GM19324 (cell line): ENCODE measurements around the gene CEP85L.
A peak's percentile ranks its signal among the peaks of the same experiment; 100 is the strongest.

Experiments used
- ATAC-seq: cut with Tn5 transposase; IDR thresholded peaks from one replicate; pipeline ENCODE4 v1.9.1; 2021; ENCODE audit warnings: mild to moderate bottlenecking, moderate library complexity; ENCODE audit not compliant: unreplicated experiment, low FRiP score

The CEP85L gene

GRCh38 chr6:118630923-118631322 lies 20.5 kb downstream of the CEP85L start:
- ATAC-seq, result no peak

DNA sequence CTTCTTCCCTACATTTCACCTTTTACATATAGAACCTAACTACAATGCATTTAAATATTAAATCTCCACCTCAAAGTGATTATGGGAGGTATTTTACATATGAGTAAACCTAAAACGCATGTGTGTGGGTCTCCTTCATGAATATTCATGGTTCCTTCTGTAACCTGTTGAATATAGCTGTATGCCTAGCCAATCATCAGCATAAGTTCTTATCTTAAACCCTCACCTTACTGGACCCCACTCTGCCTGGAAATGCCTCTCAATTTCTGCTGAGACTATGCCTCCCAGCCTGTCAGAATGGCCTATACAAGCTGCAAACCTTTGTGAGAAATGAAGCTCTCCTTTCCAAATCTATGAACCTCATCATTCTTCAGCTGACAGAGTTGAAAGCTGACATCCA lies 21.3 kb downstream of the CEP85L start:
- ATAC-seq, result no peak

- ATAC-seq, result no peak
Measured at GRCh38 chr6:118627724-118628123, 23.7 kb downstream of the CEP85L start.

DNA sequence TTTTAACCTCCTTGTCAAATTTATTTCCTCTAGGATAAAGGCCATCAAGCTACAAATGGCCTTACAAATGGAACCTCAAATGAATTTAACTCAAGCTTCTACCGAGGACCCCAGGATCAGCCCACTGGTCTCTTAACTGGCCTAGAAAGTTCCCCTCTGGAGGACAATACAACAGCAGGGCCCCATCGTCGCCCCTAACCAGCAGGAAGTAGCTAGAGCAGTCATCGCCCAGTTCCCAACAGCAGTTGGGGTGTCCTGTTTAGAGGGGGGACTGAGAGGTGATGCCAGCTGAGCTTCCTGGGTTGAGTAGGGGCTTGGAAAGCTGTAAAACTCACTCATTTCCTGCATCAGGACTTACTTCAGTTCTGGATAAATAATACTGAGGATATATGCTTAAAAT lies 25.6 kb downstream of the CEP85L start:
- ATAC-seq, result no peak

DNA sequence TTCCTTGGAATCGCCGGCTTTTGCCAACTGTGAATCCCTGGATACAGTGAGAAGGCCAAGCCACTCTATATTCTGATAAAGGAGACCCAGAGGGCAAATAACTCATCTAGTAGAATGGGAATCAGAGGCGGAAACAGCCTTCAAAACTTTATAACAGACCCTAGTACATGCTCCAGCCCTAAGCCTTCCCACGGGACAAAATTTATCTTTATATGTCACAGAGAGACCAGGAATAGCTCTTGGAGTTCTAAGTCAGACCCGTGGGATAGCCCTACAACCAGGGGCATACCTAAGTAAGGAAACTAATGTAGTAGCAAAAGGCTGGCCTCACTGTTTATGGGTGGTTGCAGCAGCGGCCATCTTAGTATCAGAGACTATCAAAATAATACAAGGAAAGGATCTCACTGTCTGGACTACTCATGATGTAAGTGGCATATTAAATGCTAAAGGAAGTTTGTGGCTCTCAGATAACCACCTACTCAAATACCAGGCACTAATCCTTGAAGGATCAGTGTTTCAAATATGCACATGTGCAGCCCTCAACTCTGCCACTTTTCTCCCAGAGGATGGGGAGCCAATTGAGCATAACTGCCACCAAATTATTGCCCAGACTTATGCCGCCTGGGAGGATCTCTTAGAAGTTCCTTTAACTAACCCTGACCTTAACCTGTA lies 29.5 kb downstream of the CEP85L start:
- no peak for ATAC-seq

GRCh38 chr6:118620202-118620601 lies 31.2 kb downstream of the CEP85L start:
- no peak for ATAC-seq

DNA sequence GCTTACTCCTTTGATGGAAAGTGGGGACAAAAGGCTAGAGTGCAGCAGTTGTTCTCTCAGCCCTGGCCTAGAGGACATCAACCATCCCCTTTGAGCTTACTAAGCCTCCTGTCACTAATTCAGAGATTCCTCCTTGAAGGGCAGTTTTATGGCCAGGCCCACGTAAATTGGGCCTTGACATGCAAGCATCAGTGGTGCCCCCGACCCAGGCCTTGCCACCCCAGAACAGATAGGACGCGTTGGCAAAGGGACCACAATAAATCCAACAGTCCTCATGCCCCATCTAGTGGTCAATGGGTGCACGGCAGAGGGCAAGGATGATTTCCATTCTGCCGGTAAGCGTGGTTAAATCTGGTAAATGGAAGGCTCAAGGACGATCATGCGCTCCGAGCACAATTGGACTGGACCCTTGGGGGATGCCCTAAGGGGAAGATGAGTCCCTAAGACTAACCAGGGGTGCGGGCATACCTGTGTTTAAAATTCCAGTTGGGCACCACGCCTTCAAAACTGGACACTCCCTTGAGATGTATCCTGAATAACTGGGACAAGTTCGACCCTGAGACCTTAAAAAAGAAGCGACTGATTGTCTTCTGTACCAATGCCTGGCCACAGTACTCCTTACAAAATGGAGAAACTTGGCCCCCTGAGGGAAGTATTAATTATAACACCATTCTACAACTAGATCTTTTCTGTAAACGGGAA lies 32.6 kb downstream of the CEP85L start:
- ATAC-seq, result peak; percentile 80

GRCh38 chr6:118617417-118617816 lies 34.0 kb downstream of the CEP85L start:
- ATAC-seq, result no peak

DNA sequence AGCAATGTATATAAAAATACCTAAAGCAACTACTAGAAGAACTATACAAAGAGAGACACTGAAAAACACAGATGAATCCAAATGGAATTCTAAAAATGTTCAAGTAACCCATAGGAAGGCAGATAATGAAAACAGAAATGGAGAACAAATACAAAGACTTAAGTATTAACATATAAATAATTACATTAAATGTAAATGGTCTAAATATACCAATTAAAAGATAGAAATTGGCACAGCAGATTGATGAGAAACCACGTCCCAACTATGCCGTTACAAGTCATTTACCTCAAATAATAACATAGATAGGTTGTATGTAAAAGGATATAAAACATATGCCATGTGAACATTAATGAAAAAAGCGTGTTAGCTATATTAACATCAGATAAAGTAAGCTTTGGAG lies 40.1 kb downstream of the CEP85L start:
- ATAC-seq, result no peak

- ATAC-seq, result no peak
Measured at GRCh38 chr6:118606858-118607257, 44.5 kb downstream of the CEP85L start.

- no peak for ATAC-seq
Measured at GRCh38 chr6:118606268-118606667, 45.1 kb downstream of the CEP85L start.

DNA sequence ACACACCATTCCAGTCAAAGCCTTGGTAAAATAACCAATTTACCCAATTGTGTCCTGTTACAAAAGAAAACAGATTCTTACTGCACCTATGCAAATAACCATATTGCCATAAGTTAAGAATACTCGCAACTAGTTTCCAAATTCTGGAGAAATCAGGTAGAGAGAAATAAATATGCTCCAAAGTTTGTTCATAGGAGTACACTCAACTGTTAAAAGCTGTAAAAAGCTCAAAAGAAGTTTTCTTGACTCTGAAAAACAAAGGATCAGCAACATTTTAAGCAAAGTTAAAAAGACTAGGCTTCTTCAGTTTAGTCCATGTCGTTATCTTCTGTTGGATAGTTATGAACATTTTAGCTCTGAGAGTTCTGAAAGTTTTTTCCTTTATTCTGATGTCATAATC lies 48.0 kb downstream of the CEP85L start:
- no peak for ATAC-seq

DNA sequence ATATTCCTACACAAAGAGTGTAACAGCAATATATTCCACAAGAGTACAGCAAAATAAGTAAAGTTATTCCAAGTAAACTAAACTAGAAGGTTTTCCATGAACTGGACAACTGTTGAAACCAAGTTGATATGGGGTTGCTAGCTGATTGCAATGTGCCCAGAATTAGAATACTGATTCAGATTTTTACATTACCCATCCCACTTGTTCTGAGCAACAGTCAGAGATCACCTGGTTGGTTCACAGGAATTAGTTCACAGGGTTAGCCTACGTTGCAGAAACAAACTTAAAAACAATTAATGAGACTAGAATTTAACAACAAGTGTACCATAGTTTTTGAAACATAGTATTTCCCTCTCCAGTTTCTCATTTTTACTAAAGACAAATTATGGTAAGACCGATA lies 49.1 kb downstream of the CEP85L start:
- no peak for ATAC-seq

- no peak for ATAC-seq
Measured at GRCh38 chr6:118598324-118598723, 53.1 kb downstream of the CEP85L start.

DNA sequence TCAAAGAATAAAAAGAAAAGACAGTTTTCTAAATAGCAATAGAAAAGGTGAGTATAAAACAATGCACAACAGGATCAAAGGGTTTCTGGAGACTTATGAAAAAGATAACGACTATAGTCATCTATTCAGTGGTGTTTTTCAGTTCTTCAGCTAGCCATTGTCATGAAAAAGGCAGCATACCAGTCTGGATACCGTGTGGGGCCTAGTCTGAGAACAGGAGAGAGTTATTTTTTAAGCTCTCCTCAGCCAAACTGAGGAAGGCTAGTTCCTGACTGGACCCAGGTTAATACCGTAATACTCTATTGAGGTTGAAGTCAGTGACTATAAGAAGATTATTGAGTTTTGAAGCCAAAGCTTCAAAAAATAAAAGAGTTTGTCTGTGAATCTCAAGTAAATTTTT lies 53.8 kb downstream of the CEP85L start:
- ATAC-seq, result no peak

DNA sequence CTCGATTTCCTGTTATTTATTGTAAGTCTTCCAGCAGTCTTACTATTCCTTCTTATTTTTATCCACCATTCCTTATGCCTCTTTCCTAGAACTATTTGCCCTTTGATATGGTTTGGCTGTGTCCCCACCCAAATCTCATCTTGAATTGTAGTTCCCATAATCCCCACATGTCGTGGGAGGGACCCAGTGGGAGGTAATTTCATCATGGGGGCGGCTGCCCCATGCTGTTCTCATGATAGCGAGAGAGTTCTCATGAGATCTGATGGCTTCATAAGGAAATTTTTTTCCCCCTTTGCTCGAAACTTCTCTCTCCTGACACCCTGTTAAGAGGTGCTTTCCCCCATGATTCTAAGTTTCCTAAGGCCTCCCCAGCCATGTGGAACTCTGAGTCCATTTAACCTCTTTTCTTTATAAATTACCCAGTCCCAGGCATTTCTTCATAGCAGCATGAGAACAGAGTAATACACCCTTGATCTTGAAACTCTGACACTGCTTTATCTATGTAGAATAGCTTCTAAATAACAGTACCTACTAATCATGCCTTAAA lies 54.5 kb downstream of the CEP85L start:
- no peak for ATAC-seq

- no peak for ATAC-seq
Measured at GRCh38 chr6:118594877-118595276, 56.5 kb downstream of the CEP85L start.

- ATAC-seq, result no peak
Measured at GRCh38 chr6:118591897-118592296, 59.5 kb downstream of the CEP85L start.

- no peak for ATAC-seq
Measured at GRCh38 chr6:118589649-118590365, 61.6 kb downstream of the CEP85L start.

DNA sequence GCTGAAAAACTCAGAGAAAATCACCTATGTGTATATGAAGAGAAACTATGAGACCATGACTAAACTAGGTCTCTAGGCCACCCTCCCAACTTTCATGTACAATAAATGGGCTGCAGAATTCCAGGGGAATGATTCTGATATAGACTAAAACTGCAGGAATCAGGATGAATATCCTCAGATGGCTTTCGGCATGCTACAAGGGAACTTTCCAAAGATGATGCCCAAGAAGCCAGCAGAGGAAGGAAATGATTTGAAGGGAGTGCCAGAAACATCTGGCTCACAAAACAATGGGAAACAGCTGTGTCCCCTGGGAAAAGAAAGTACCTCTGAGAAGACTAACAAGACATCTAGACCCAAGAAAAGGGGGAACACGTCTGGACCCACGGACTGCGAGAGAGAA lies 62.2 kb downstream of the CEP85L start:
- ATAC-seq, result no peak

DNA sequence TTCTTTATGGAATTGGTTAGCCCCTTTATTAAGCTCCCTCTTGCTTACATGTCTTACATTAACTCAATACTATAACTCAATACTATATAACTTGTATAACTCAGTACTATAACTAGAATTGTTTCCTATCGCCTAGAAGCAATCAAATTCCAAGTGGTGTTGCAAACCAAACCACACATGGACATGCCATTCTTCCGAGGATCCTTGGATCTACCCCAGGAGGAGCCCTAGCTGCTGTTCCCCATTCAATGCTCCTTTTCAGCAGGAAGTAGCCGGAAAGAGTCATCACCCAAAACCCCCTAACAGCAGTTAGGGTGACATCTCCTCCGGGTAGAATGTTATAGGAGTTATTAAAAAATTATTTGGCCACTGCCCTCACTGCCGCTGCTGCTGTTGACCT lies 62.8 kb downstream of the CEP85L start:
- ATAC-seq, result no peak
